GF-D8 (cell line): ENCODE measurements around the gene TEX38.
"Not testable (repeated sequence)": the region's sequence is repeated elsewhere in the genome, so short reads cannot be mapped to it uniquely, and the experiment has no call there.

ENCODE experiments used
- DNase-seq: peaks from one replicate; lab custom pipeline; 2025; lab: John Stamatoyannopoulos, UW

The TEX38 gene

GRCh38 chr1:46687921-46688509 is 16.4 kb downstream of the TEX38 start:
- no peak for DNase-seq

- peak; percentile 40 for DNase-seq
Measured at GRCh38 chr1:46689356-46689755, 17.7 kb downstream of the TEX38 start.

GRCh38 chr1:46689897-46690296 is 18.2 kb downstream of the TEX38 start:
- no peak for DNase-seq

- no peak for DNase-seq
Measured at GRCh38 chr1:46690931-46691421, 19.3 kb downstream of the TEX38 start.

GRCh38 chr1:46691997-46692790 is 20.5 kb downstream of the TEX38 start:
- no peak for DNase-seq

- DNase-seq: no peak
Measured at GRCh38 chr1:46692811-46693770, 21.4 kb downstream of the TEX38 start.

- not testable (repeated sequence) for DNase-seq
Measured at GRCh38 chr1:46694676-46695075, 23.0 kb downstream of the TEX38 start.

- DNase-seq: no peak
Measured at GRCh38 chr1:46697053-46697452, 25.4 kb downstream of the TEX38 start.

- DNase-seq: peak; percentile 45
Measured at GRCh38 chr1:46699666-46700065, 28.0 kb downstream of the TEX38 start.

- DNase-seq: no peak
Measured at GRCh38 chr1:46703927-46704641, 32.4 kb downstream of the TEX38 start.

GRCh38 chr1:46705408-46705807 is 33.8 kb downstream of the TEX38 start:
- DNase-seq: no peak

- no peak for DNase-seq
Measured at GRCh38 chr1:46708121-46708520, 36.5 kb downstream of the TEX38 start.

GRCh38 chr1:46714976-46715375 is 43.3 kb downstream of the TEX38 start:
- no peak for DNase-seq

- no peak for DNase-seq
Measured at GRCh38 chr1:46717654-46718053, 46.0 kb downstream of the TEX38 start.

- no peak for DNase-seq
Measured at GRCh38 chr1:46718340-46718726, 46.7 kb downstream of the TEX38 start.

GRCh38 chr1:46718727-46719622 is 47.3 kb downstream of the TEX38 start, which contains the start of gene EFCAB14:
Gene EFCAB14 (minus strand): TSS chr1:46719114. CDS start chr1:46718087, 1,027 bp downstream.
- peak; percentile 83 for DNase-seq

- no peak for DNase-seq
Measured at GRCh38 chr1:46719689-46720088, 48.0 kb downstream of the TEX38 start.

- DNase-seq: not testable (repeated sequence)
Measured at GRCh38 chr1:46720319-46720718, 48.7 kb downstream of the TEX38 start.

GRCh38 chr1:46721204-46721603 is 49.5 kb downstream of the TEX38 start:
- no peak for DNase-seq

GRCh38 chr1:46721686-46722205 is 50.1 kb downstream of the TEX38 start:
- DNase-seq: no peak
